GM11168 (cell line): ENCODE measurements around the gene PKD1L1.

Experiments used
- in situ Hi-C: fragments of 300-500 bp; cut with MboI; formaldehyde crosslinking; loops from one replicate; pipeline ENCODE4 v1.12.0; 2022; ENCODE audit warnings: low sequenced_read_pairs; ENCODE audit not compliant: unreplicated experiment

Gene PKD1L1

GRCh38 chr7:47912332-47912731 lies 35.9 kb downstream of the PKD1L1 start:
- in situ Hi-C loops: no loop called here

DNA sequence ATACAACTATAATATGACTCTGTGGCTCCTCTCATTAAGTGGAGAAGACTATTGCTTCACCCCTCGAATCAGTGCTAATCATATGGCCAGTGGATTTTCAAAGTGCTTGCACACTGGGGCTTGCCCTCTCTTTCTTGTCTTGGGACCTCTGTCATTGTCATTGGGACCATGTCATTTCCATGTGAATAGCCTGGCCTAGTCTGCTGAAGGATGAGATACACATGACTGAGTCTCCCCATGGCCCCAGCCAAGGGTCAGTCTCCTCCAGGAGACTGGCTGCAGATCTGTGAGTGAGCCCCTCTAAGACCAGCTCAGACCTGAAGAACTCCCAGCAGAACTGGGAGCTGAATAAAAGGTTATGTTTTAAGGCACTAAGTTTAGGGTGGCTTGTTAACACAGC lies 39.5 kb downstream of the PKD1L1 start:
- in situ Hi-C loops: no loop called here

DNA sequence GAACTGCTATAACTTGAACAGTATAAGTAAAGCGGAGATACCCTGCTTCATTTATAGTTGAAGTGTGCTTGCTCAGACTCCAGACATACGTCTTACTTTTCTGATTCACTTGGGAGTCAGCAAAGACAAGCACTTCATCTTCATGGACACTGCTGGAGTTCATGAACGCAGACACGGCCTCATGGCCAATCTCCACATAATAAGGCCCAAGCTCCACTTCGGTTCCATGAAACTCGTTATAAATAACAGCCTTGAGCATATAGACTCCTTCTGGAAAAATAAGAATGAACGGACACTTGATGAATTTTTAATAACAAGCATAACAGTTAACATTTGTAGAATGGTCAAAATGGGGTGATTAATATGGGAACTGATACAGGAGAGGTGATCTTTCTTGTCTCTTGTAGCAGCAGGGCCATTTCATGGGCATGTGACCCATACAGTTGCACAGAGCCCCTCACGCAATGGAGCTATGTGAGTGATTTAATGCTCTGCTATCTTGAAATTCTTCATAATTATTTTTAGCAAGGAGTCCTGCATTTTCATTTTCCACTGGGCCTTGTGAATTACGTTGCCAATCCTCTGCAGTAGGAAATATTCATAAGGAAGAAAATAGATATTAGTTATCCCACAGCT lies 40.2 kb downstream of the PKD1L1 start:
- in situ Hi-C loops: no loop called here

- in situ Hi-C loops: no loop called here
Observed at GRCh38 chr7:47906883-47907282, 41.4 kb downstream of the PKD1L1 start.

GRCh38 chr7:47905076-47905920 lies 43.0 kb downstream of the PKD1L1 start:
- in situ Hi-C loops: no loop called here

GRCh38 chr7:47902013-47902412 lies 46.3 kb downstream of the PKD1L1 start:
- in situ Hi-C loops: no loop called here

- in situ Hi-C loops: no loop called here
Observed at GRCh38 chr7:47901542-47901941, 46.7 kb downstream of the PKD1L1 start.

DNA sequence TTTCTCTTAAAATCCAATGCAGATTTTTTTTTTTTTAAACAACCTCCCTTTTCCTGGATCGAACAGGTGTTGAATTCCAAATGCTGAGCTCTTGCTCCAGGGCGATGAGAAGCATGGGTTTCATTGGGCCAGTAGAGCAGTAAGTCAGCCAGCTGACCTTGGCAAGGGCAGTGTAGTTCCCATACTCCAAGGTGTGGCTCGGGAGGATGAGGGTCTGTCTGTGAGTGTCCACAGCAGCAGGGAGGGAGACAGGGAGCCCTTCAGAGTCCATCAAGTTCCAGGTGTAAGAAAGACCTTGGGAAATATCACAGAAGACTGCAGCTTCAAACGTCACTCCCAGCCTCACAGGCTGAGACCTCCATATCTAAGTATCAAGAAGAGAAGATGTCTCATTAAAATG lies 50.4 kb downstream of the PKD1L1 start:
- in situ Hi-C loops: no loop called here

DNA sequence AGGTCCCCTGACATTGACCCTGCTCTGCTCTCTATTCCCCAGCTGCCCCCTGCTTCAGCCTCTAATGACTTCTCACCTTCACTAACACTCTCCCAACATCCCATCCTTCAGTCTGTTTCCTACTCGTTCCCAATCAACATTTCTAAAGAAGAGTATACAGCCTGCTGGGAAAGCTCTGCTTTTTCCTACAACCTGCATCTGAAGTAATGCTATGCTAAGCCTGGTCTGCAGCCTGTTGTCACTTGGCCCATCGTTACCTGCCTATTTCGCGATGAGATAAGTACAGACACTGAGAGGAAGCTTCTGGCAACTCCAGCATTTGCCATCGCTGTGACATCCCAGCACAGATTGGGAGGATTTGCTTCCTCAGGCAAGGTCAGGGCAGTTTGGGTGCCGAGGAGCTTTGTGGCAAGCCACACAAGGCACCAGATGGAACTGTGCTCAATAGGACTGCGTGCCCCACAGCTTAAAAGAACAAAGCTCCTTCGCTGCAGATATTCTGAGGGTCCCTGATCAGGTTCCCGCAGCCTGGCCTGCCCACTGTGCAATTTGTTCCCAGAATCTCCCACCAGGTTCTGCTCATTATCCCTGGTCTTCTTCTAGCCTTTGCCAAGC lies 51.4 kb downstream of the PKD1L1 start:
- in situ Hi-C loops: no loop called here

GRCh38 chr7:47895026-47895425 lies 53.2 kb downstream of the PKD1L1 start:
- in situ Hi-C loops: no loop called here

DNA sequence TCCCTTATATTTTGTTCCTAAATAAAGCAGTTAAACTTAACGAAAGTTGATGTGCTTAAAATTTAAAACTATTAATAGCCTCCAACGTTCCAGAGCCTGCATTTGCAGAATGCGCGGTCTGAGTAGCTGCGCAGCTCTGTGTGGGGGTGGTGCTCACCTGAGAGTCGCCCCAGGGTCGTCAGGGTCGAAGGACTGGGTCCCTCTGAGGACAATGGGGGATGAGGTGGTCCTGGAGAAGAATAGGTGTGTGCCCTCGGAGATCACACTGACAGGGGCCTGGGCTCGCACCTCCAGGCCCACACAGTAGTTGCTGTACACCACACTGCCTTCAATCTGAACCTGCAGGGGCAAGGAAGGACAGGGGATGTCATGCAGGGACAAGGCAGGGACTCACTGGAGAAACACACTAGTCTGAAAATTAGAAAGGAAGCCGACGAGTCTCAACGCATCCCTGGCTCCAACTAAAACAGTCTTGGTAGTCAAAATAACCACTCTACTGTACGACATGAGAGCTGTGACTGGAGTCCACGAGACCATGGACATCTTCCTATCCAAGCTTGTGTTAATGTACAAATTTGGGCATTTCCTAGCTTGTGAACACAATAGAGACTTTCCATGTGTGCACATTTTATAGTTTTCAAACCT lies 54.4 kb downstream of the PKD1L1 start:
- in situ Hi-C loops: no loop called here

DNA sequence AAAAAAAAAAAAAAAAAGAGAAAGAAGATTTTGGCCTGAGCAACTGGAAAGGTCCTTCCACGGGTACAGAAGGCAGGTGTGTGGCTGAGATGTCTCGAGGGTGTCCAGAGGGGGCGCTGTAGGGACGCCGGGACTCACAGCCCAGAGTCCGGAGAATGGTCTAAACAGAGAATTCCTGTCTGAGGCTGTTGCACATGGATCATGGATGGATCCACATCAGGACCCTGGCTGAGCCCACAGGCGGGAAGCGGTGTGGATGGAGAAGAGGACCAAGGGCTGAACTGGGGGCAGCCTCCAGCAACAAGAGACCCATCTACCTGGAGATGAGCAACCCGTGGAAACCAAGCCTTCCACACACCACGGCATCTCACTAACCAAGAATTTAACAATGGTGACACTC lies 55.0 kb downstream of the PKD1L1 start:
- in situ Hi-C loops: no loop called here

DNA sequence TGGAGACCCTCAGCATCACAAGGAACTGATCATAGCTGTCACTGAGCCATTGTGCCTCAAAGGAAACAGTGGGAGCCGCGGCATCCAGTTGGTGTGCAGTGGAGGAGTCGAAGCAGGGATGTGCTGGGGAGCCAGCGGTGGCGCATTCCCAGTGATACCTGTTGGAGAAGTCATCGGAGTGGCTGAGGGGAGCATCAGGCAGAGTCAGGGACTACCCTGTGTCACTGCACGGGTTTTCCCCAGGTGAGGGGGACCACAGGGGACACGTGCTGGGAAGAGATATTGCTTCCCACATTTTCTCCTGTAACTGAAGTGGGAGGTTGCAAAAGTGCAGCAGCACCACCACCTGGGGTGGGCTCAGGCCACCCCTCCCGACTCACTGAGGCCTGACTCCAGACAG lies 57.7 kb downstream of the PKD1L1 start:
- in situ Hi-C loops: no loop called here

GRCh38 chr7:47890125-47890524 lies 58.1 kb downstream of the PKD1L1 start:
- in situ Hi-C loops: no loop called here

DNA sequence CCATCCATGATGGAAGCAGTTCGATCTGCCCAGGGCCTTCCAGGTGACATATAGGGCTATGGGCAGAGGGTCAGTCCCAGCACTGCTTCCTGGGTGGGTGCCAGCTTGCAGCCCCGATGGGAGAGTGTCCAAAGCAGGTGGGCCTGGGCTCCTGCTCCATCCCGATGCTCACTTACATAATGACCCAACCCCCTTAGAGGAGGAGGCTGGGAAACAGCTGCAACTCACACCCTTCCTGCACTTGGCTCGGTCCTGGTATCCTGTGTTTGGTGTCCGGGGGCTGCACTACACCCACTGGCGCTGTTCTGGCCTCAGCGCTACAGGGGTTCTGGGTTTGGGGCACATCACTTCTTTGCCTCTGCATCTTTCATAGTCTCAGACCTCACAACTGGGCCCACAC lies 58.5 kb downstream of the PKD1L1 start:
- in situ Hi-C loops: no loop called here

DNA sequence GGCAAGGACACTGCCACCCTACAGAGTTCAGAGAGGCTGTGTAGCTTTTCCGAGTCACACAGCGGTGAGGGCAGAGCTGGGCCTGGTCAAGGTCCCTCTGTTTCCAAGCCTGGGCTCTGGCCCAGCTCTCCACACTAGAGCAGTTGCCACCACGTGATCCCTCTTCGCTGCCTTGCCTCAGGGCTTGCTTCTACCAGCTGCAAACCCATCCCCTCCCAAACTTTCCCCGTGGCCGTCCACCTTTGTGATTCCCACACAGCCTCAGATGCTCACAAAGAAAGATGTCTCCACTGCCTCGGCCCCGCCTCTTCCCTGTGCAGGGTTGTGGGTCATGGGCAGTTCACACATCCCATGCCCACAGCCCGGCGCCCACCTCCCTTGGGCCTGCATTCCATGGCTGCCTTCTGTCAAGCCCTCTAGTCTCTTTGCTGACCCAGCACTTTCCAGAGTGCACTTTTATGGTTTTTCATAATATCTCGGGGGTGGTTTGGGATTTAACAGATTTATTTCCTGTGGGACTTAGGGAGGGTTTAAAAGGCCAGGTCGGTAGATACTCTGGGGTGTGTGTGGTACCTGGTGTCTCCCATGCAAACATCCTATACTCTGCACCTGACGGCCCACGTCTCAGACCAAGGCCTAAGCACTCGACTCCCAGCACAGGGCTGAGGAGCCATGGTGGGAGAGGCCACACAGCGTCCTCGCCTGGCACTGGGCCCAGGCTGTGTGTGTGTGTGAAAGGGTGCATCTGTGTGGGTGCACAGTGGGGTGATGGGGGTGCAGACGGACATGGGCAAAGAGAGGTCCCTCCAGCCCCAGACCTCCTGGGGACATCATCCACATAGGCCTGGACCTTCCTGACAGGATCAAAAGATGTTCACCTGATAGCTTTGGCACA lies 59.6 kb downstream of the PKD1L1 start:
- in situ Hi-C loops: no loop called here

GRCh38 chr7:47887016-47887640 lies 61.1 kb downstream of the PKD1L1 start:
- in situ Hi-C loops: no loop called here

DNA sequence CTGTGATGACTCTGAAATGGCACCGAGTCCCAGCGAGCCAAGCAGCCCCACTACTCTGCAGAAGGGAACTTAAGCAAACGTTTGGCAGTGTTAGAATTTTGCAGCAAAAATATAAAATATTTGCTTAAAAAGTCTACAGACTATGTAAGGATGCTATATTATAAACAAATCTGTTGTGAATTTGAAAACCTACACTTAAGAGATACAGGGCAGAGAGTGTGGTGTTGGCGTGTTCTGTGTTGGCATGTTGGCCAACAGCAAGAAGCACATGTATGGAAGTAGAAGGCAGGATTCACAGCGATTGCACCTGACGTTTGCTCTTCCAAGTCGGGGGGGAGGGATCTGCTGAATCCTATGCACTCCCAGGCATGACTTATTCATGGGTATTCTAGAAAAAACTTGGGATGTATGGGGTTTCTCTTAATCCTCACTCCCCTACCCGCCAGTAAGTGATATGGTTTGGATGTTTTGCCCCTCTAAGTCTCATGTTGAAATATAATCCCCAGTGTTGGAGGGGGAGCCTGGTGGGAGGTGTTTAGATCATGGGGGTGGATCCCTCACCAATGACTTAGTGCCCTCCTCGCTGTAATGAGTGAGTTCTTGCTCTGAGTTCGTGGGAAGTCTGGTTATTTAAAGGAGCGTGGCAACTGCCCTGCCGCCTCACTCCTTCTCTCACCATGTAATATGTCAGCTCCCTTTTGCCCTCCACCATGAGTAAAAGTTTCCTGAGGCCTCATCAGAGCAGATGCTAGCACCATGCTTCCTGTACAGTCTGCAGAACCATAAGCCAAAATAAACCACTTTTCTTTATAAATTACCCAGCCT lies 62.1 kb downstream of the PKD1L1 start:
- in situ Hi-C loops: no loop called here
